ENCODE data around the gene MUC5B.
"Not testable (repeated sequence)": the region's sequence is repeated elsewhere in the genome, so short reads cannot be mapped to it uniquely, and the experiment has no call there.

Gene MUC5B

GRCh38 chr11:1191786-1192470 lies 30.9 kb upstream of the MUC5B start:
- DNase-seq = not testable (repeated sequence)

- DNase-seq = no peak
Measured at GRCh38 chr11:1192741-1193325, 30.0 kb upstream of the MUC5B start.

GRCh38 chr11:1193326-1194230 lies 29.3 kb upstream of the MUC5B start:
- DNase-seq = no peak

- DNase-seq = no peak
Measured at GRCh38 chr11:1194231-1194976, 28.5 kb upstream of the MUC5B start.

- no peak for DNase-seq
Measured at GRCh38 chr11:1194977-1195681, 27.7 kb upstream of the MUC5B start.

- no peak for DNase-seq
Measured at GRCh38 chr11:1195682-1196515, 27.0 kb upstream of the MUC5B start.

GRCh38 chr11:1196516-1197391 lies 26.1 kb upstream of the MUC5B start:
- no peak for DNase-seq

GRCh38 chr11:1197431-1197885 lies 25.4 kb upstream of the MUC5B start:
- DNase-seq = no peak

GRCh38 chr11:1197886-1198560 lies 24.8 kb upstream of the MUC5B start:
- no peak for DNase-seq

- DNase-seq = no peak
Measured at GRCh38 chr11:1198561-1199240, 24.2 kb upstream of the MUC5B start.

- no peak for DNase-seq
Measured at GRCh38 chr11:1199241-1199750, 23.6 kb upstream of the MUC5B start.

GRCh38 chr11:1199751-1200610 lies 22.9 kb upstream of the MUC5B start:
- no peak for DNase-seq

- DNase-seq = no peak
Measured at GRCh38 chr11:1200611-1201191, 22.2 kb upstream of the MUC5B start.

GRCh38 chr11:1201395-1202153 lies 21.3 kb upstream of the MUC5B start:
- DNase-seq = no peak

- no peak for DNase-seq
Measured at GRCh38 chr11:1202154-1202775, 20.6 kb upstream of the MUC5B start.

Data from inflammatory macrophage treated with lipopolysaccharide for 4 hours (primary cell).